Measurements from ENCODE around the gene HDDC3.
A peak's percentile ranks its signal among the peaks of the same experiment; 100 is the strongest.

The HDDC3 gene

DNA sequence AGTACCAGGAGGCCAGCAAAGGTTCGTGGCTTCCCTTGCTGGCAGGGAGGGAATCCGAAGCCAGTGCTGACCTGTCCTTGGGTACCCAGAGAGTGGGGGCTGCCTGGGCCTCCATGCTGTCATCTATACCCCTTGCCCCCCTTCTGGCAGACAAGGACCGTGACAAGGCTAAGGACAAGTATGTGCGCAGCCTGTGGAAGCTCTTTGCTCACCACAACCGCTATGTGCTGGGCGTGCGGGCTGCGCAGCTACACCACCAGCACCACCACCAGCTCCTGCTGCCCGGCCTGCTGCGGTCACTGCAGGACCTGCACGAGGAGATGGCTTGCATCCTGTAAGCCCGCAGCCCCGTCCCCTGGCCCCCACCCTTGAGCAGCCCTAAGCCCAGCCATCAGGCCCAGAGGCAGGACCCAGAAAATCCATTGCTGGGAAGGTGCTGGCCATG lies 45.3 kb downstream of the HDDC3 start:
- Histone ChIP-seq H3K27ac (no peak overlapping the region), H3K4me3 (no peak overlapping the region)
- DNase-seq (ENCODE audit: low spot score), result no peak
- TF ChIP-seq, protein P1, sequence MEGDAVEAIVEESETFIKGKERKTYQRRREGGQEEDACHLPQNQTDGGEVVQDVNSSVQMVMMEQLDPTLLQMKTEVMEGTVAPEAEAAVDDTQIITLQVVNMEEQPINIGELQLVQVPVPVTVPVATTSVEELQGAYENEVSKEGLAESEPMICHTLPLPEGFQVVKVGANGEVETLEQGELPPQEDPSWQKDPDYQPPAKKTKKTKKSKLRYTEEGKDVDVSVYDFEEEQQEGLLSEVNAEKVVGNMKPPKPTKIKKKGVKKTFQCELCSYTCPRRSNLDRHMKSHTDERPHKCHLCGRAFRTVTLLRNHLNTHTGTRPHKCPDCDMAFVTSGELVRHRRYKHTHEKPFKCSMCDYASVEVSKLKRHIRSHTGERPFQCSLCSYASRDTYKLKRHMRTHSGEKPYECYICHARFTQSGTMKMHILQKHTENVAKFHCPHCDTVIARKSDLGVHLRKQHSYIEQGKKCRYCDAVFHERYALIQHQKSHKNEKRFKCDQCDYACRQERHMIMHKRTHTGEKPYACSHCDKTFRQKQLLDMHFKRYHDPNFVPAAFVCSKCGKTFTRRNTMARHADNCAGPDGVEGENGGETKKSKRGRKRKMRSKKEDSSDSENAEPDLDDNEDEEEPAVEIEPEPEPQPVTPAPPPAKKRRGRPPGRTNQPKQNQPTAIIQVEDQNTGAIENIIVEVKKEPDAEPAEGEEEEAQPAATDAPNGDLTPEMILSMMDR (IDR thresholded peaks at IDR 0.05), result no peak

DNA sequence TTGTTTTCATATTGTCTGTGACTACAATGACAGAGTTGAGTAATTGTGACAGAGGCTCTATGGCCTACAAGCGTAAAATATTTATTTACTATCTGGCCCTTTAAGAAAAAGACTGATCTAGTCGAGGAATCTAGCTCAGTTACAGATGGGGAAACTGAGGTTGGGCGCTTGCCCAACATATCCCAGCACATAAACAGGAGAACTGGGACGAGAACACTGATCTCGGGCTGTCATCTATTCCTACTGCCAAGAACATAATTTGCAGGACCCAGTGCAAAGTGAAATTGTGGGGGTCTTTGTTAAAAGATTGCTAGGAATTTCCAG lies 46.1 kb downstream of the HDDC3 start:
- TF ChIP-seq, protein P1 (IDR thresholded peaks at IDR 0.05), result no peak
- DNase-seq (ENCODE audit: low spot score), result no peak
- peak overlapping the region in 1 of 2 donors; percentile 99 for H3K27ac ChIP-seq
- H3K4me3 ChIP-seq, result no peak overlapping the region

DNA sequence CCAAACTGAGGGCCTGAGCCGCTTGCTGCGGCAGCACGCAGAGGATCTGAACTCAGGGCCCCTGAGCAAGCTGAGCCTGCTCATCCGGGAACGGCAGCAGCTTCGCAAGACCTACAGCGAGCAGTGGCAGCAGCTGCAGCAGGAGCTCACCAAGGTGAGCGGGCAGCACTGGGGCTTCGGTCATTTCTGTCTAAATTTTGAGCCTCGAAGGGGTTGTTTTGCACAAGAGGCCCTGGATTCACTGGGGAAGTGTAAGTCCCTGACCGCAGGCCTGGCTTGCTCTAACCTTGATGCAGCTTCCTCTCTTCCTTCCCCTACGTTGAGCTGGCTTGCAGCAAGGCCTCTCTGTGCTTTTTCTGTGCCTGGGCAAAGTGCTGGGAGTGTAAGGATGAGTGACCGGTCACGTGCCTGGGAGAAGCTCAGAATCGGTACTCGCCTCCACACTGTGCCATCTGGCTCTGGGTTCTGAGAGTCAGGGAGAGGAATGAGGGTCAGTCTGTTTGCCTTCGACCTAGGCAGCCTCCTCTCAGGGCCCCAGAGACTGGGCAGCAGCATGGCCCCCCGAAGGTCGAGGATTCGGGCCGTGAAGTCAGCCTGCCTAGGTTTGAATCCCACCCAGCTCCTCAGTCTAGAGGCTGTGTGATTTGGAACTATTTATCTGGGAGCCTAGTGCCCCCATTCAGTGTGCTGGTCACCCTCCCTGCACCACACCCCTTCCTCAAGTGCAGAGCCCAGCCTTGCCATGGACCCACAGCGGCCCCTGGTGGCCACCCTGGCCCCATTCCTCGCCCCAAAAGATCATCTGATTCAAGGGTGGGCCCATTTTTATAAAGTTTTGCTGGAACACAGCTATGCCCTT lies 46.7 kb downstream of the HDDC3 start:
- Histone ChIP-seq H3K4me3 (peak overlapping the region; percentile 82), H3K27ac (peak overlapping the region; percentile 82 to 99)
- DNase-seq (ENCODE audit: low spot score), result no peak
- TF ChIP-seq, protein P1 (IDR thresholded peaks at IDR 0.05), result peak; percentile 98

DNA sequence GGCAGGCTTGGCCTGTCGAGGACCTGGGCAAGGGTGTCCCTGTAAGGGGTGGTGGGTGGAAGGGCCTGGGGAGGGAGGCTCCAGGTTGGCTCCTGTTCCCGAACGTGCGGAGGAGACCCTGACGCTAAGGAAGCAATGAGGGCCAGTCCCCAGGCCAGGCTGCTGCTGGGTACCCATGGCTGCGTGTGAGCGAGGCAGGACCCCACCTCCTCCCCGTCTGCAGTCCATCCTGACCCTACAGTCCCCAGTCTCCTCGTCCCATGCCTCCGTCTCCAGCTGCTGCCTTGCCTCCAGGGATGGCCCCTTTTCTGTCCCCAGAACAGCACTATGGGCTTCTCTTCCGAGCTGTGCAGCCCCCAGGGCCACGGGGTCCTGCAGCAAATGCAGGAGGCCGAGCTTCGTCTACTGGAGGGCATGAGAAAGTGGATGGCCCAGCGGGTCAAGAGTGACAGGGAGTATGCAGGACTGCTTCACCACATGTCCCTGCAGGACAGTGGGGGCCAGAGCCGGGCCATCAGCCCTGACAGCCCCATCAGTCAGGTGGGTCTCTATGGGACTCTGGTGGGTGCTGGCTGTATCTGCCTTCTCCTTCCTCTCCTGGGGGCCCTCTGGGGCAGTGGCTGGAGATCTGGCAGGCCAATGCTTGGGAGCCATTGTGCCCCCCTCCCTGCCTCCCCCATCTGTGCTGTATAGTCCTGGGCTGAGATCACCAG lies 47.5 kb downstream of the HDDC3 start:
- Histone ChIP-seq H3K27ac (peak overlapping the region; percentile 82 to 99), H3K4me3 (peak overlapping the region; percentile 82)
- TF ChIP-seq, protein P1 (IDR thresholded peaks at IDR 0.05), result no peak
- no peak for DNase-seq (ENCODE audit: low spot score)

DNA sequence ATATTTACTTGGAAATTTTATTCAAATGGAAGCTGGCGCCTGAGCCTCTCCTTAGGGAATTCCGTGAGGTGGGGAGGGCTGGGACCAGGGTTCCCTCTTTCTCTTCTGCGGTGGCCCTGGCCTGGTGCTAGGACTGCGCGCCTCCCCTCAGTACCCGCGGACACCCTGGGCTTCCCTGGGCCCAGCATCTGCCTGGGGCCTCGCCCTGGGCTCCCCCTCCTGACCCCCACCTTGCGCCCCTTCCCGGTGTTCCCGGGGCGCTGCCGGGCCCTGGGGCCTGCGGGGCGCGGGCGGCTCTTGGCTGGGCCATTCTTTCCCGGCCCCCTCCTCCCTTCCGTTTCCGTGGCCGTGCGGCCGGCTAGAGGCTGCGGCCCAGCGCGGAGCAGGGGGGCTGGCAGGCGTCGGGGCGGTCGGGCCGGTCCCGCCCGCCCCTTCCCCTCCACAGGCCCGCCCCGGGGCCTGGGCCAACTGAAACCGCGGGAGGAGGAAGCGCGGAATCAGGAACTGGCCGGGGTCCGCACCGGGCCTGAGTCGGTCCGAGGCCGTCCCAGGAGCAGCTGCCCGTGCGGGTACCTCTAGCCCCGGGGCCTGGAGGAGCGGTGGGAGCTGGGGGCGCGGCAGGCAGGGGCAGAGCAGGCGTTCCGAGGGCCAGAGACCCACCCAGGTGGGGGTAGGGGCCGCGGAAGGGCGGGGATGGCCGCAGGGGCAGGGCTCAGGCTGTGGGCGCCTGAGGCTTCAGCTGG lies 48.2 kb downstream of the HDDC3 start, which contains the start of gene FES:
Gene FES (plus strand): TSS at position 529 of the 743 bp plus-strand sequence. CDS start 542 bp downstream, outside the sequence.
- Histone ChIP-seq H3K4me3 (peak within 1 kb of the TSS; percentile 82), H3K27ac (peak within 1 kb of the TSS; percentile 82 to 99)
- TF ChIP-seq, protein P1 (IDR thresholded peaks at IDR 0.05), result no peak
- no peak for DNase-seq (ENCODE audit: low spot score)

DNA sequence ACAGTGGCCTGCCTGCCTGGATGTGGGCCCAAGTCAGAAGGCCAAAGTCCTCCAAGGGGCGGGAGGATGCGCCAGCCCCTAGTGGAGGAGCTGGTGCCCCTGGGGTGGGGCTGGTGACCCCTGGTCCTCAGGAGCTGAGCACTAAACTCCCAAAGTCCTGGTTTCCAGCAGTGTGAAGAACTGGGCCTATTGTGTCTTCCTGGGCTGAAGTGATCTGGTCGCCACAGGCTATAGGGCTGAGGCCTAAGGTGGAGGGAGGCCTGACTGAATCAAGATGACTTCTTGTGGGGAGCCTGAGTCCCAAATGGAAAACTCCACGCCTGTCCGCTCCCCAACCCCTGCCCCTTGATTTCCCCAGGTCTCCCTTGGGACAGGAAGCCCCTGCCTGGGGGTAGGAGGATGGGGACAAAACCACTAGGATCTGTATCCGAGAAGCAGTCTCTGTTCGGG lies 48.8 kb downstream of the HDDC3 start:
- peak overlapping the region; percentile 82 to 99 for H3K27ac ChIP-seq
- DNase-seq (ENCODE audit: low spot score), result no peak
- TF ChIP-seq, protein P1 (IDR thresholded peaks at IDR 0.05), result no peak
- H3K4me3 ChIP-seq, result peak overlapping the region; percentile 82
